CD4-positive, alpha-beta T cell (primary cell): Measurements from ENCODE around the gene CDH4. TPM values are rescaled to one million over a fixed set of nuclear protein-coding genes. Genes with fewer than 3 reads are reported as not detected.

Experiments
- ATAC-seq: fragments of 200-7000 bp; cut with Tn5 transposase; one replicate; pipeline ENCODE4 v1.10.0; 2022; ENCODE audit warnings: mild to moderate bottlenecking; ENCODE audit not compliant: poor library complexity
- CTCF ChIA-PET: fragments of 350-600 bp; sonication (Branson Sonifier 250); formaldehyde crosslinking; loops from one replicate; lab custom pipeline; 2021; ENCODE audit warnings: antibody characterized with exemption, inconsistent platforms; lab: Charles Lee
- POLR2A ChIA-PET: fragments of 350-600 bp; sonication (Branson Sonifier 250); formaldehyde crosslinking; loops from one replicate; lab custom pipeline; 2021; ENCODE audit warnings: antibody characterized with exemption, inconsistent platforms; lab: Charles Lee
- DNase-seq, 14 experiments: peaks; one replicate each; pipeline ENCODE4 v3.0.0-alpha.2; 2013 to 2020; ENCODE audit warnings: mixed read lengths in 2 of 14
- H3K27ac ChIP-seq, 2 donors: one replicate each; pipeline versions ENCODE4 v1.5.1 to v1.7.0; 2013; ENCODE audit warnings: low read length in 2 of 2, low read depth in 1 of 2, mild to moderate bottlenecking in 1 of 2
- H3K27me3 ChIP-seq, 2 experiments: 1 replicate in 1 of 2; 2 replicates in 1 of 2; pipeline versions ENCODE4 v1.6.1 to v1.7.0; 2013; ENCODE audit warnings: low read length in 2 of 2, control low read depth in 1 of 2, mild to moderate bottlenecking in 1 of 2, moderate library complexity in 1 of 2; ENCODE audit not compliant: insufficient read depth in 2 of 2, control insufficient read depth in 1 of 2
- H3K36me3 ChIP-seq: one replicate; pipeline ENCODE4 v1.6.1; 2013; ENCODE audit warnings: low read length, control low read depth; ENCODE audit not compliant: insufficient read depth
- H3K4me1 ChIP-seq: one replicate; pipeline ENCODE4 v1.6.1; 2013; ENCODE audit warnings: low read length, control low read depth; ENCODE audit not compliant: insufficient read depth
- H3K4me3 ChIP-seq: one replicate; pipeline ENCODE4 v1.5.1; 2013; ENCODE audit warnings: mild to moderate bottlenecking, low read length, moderate library complexity
- H3K9me3 ChIP-seq, 2 experiments: 1 replicate in 1 of 2; 2 replicates in 1 of 2; pipeline versions ENCODE4 v1.6.1 to v1.7.0; 2013; ENCODE audit warnings: low read length in 2 of 2, mild to moderate bottlenecking in 2 of 2, control low read depth in 1 of 2, moderate library complexity in 1 of 2; ENCODE audit not compliant: control insufficient read depth in 1 of 2, insufficient read depth in 1 of 2
- H3K27ac Mint-ChIP-seq: one replicate; pipeline ENCODE4 v1.8.0; 2020; ENCODE audit warnings: mixed read lengths
- H3K27me3 Mint-ChIP-seq: one replicate; pipeline ENCODE4 v1.8.0; 2021; ENCODE audit warnings: mixed read lengths
- H3K36me3 Mint-ChIP-seq: one replicate; pipeline ENCODE4 v1.8.0; 2021; ENCODE audit warnings: low read depth, mixed read lengths
- H3K4me1 Mint-ChIP-seq: one replicate; pipeline ENCODE4 v1.8.0; 2021; ENCODE audit warnings: low read depth, mixed read lengths
- H3K4me3 Mint-ChIP-seq: one replicate; pipeline ENCODE4 v1.8.0; 2020; ENCODE audit warnings: mild to moderate bottlenecking, mixed read lengths
- H3K9me3 Mint-ChIP-seq: one replicate; pipeline ENCODE4 v1.8.0; 2020; ENCODE audit warnings: mixed read lengths
- CTCF ChIP-seq: fragments of 200-600 bp; IDR thresholded peaks from one replicate; pipeline ENCODE4 v1.8.0; 2022; ENCODE audit warnings: antibody characterized with exemption, mild to moderate bottlenecking
- intact Hi-C, 2 experiments: fragments of 100-400 bp; cut with DNase I in 1 of 2; cut with micrococcal nuclease in 1 of 2; formaldehyde crosslinking; loops; one replicate each; pipeline versions ENCODE4 v1.15.1 to v1.9.0; 2023 to 2025; cut with DNase I, micrococcal nuclease
- total RNA-seq, 174 experiments: library from RNA in 2 of 174; stranded (reverse) in 2 of 174; gene quantifications; one replicate each; pipeline ENCODE4 v1.2.3 and lab custom pipeline; 2021 to 2026

CDH4 gene
- total RNA-seq, 2 experiments from 2014 or later, result 0.11 TPM

- peaks cover 0 to 20% of the 10 kb centered on the region in 2 experiments for H3K9me3 ChIP-seq
- DNase-seq, result no peak
- no peaks in the 10 kb centered on the region for H3K36me3 ChIP-seq
- ATAC-seq, result no peak
- intact Hi-C loops, result no loop called here
- POLR2A ChIA-PET, result no interaction called here
- Mint-ChIP-seq H3K4me1 (no peaks in the 10 kb centered on the region), H3K27ac (no peak overlapping the region), H3K9me3 (no peaks in the 10 kb centered on the region), H3K36me3 (no peaks in the 10 kb centered on the region), H3K4me3 (no peak overlapping the region), H3K27me3 (no peaks in the 10 kb centered on the region)
- H3K27ac ChIP-seq, result no peak overlapping the region
- no peaks in the 10 kb centered on the region for H3K27me3 ChIP-seq
- no peak overlapping the region for H3K4me3 ChIP-seq
- no peak for TF ChIP-seq CTCF
- CTCF ChIA-PET, result no interaction called here
- no peaks in the 10 kb centered on the region for H3K4me1 ChIP-seq
Observed at GRCh38 chr20:61623451-61623850, 371.4 kb downstream of the CDH4 start.

GRCh38 chr20:61625246-61625645, 373.2 kb downstream of the CDH4 start:
- ATAC-seq, result no peak
- ChIA-PET POLR2A (no interaction called here), CTCF (no interaction called here)
- no peaks in the 10 kb centered on the region for H3K9me3 Mint-ChIP-seq
- no peak overlapping the region for H3K27ac ChIP-seq
- no peak for TF ChIP-seq CTCF
- no peak for DNase-seq
- intact Hi-C loops, result no loop called here
- no peak overlapping the region for H3K27ac Mint-ChIP-seq
- no peak overlapping the region for H3K4me3 Mint-ChIP-seq
- H3K27me3 ChIP-seq, result no peaks in the 10 kb centered on the region
- H3K36me3 ChIP-seq, result no peaks in the 10 kb centered on the region
- H3K4me3 ChIP-seq, result no peak overlapping the region
- peaks cover 0 to 13% of the 10 kb centered on the region in 2 experiments for H3K9me3 ChIP-seq
- no peaks in the 10 kb centered on the region for H3K27me3 Mint-ChIP-seq
- no peaks in the 10 kb centered on the region for H3K4me1 Mint-ChIP-seq
- no peaks in the 10 kb centered on the region for H3K4me1 ChIP-seq
- H3K36me3 Mint-ChIP-seq, result no peaks in the 10 kb centered on the region

- ChIA-PET POLR2A (no interaction called here), CTCF (no interaction called here)
- ATAC-seq, result no peak
- intact Hi-C loops, result no loop called here
- Mint-ChIP-seq H3K27ac (no peak overlapping the region), H3K9me3 (no peaks in the 10 kb centered on the region), H3K4me1 (no peaks in the 10 kb centered on the region), H3K36me3 (no peaks in the 10 kb centered on the region), H3K27me3 (no peaks in the 10 kb centered on the region), H3K4me3 (no peak overlapping the region)
- no peak overlapping the region for H3K27ac ChIP-seq
- no peaks in the 10 kb centered on the region for H3K27me3 ChIP-seq
- H3K4me1 ChIP-seq, result no peaks in the 10 kb centered on the region
- no peak for TF ChIP-seq CTCF
- H3K4me3 ChIP-seq, result no peak overlapping the region
- no peaks in the 10 kb centered on the region for H3K36me3 ChIP-seq
- no peak for DNase-seq
- H3K9me3 ChIP-seq, result peaks cover 0 to 14% of the 10 kb centered on the region in 2 experiments
Observed at GRCh38 chr20:61626412-61626811, 374.4 kb downstream of the CDH4 start.
